Measurements from ENCODE around the gene PTGFRN.

DNA sequence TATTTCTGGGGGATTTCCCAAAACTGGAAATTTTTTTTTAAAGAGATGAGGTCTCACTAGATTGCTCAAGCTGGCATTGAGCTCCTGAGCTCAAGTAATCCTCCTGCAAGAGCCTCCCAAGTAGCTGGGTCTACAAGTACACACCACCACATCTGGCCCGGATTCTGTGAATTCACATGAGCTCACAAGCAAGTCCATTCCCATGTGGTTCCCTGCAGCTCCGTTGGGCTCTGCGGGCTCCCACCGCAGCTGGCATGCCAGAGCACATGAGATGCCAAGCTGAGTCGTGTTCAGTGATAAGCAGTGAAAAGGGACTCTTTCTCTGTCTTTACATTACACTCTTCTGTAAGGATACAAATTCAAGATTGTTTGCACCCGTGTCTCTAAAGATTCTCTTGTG is 128.5 kb downstream of the PTGFRN start:
- TF ChIP-seq GATA2 (IDR thresholded peaks at IDR 0.05; ENCODE audit: low read depth, low read length): no peak; the same call in 1 of the 2 replicates
- no peak for TF ChIP-seq GATA3 (IDR thresholded peaks at IDR 0.05; ENCODE audit: low read depth, low read length)
